Tibial artery (tissue), 4 donors: ENCODE data around the gene OLFML2A.

ENCODE experiments used
- DNase-seq, 2 donors: peaks; one replicate each; pipeline ENCODE4 v3.0.0-alpha.2; 2019
- H3K27ac ChIP-seq, 2 donors: fragments of 200-600 bp; sonication (generic) in 1 of 2; 1 replicate in 1 of 2; 2 replicates in 1 of 2; pipeline ENCODE4 v1.5.1; 2018 to 2019; ENCODE audit warnings: mild to moderate bottlenecking in 1 of 2
- H3K27me3 ChIP-seq, 2 donors: fragments of 200-600 bp; sonication (generic) in 1 of 2; one replicate each; pipeline versions ENCODE4 v1.5.1 to v1.6.0; 2016 to 2019
- H3K36me3 ChIP-seq, 3 donors: fragments of 200-600 bp; sonication (generic) in 2 of 3; one replicate each; pipeline ENCODE4 v1.5.1; 2016 to 2019; ENCODE audit warnings: mild to moderate bottlenecking in 2 of 3
- H3K4me1 ChIP-seq, 4 donors: fragments of 200-600 bp; sonication (generic) in 2 of 4; 1 replicate in 3 of 4; 2 replicates in 1 of 4; pipeline ENCODE4 v1.5.1; 2016 to 2019
- H3K4me3 ChIP-seq, 2 donors: fragments of 200-600 bp; sonication (generic) in 1 of 2; 1 replicate in 1 of 2; 2 replicates in 1 of 2; pipeline ENCODE4 v1.5.1; 2018 to 2019; ENCODE audit warnings: mild to moderate bottlenecking in 2 of 2
- H3K9me3 ChIP-seq, 3 donors: fragments of 200-600 bp; sonication (generic) in 1 of 3; one replicate each; pipeline ENCODE4 v1.5.1; 2016 to 2019
- CTCF ChIP-seq, 2 experiments: fragments of 200-600 bp in 1 of 2; fragments of 450-650 bp in 1 of 2; IDR thresholded peaks; one replicate each; pipeline ENCODE4 v1.5.1; 2017 to 2019; ENCODE audit warnings: antibody characterized with exemption in 2 of 2, mild to moderate bottlenecking in 1 of 2, moderate library complexity in 1 of 2
- intact Hi-C: fragments of 100-400 bp; cut with DNase I; formaldehyde crosslinking; loops from one replicate; pipeline ENCODE4 v1.15.0; 2023; ENCODE audit warnings: low total_unique reads

The OLFML2A gene

GRCh38 chr9:124766815-124767554, 9.9 kb upstream of the OLFML2A start:
- no peak overlapping the region for H3K4me3 ChIP-seq
- DNase-seq = no peak
- H3K36me3 ChIP-seq = no peaks in the 10 kb centered on the region
- H3K27ac ChIP-seq = no peak overlapping the region
- H3K4me1 ChIP-seq = peaks cover 0 to 20% (median 18%) of the 10 kb centered on the region in 4 donors
- peaks cover 0 to 70% of the 10 kb centered on the region in 2 donors for H3K27me3 ChIP-seq
- intact Hi-C loops = no loop called here
- TF ChIP-seq CTCF (IDR thresholded peaks at IDR 0.05) = no peak
- no peaks in the 10 kb centered on the region for H3K9me3 ChIP-seq

GRCh38 chr9:124767821-124768220, 9.1 kb upstream of the OLFML2A start:
- intact Hi-C loops = no loop called here
- H3K4me1 ChIP-seq = peaks cover 0 to 25% (median 20%) of the 10 kb centered on the region in 4 donors

GRCh38 chr9:124768334-124768733, 8.6 kb upstream of the OLFML2A start:
- Histone ChIP-seq H3K27me3 (peaks cover 0 to 58% of the 10 kb centered on the region in 2 donors), H3K36me3 (no peaks in the 10 kb centered on the region), H3K4me1 (peaks cover 0 to 25% (median 20%) of the 10 kb centered on the region in 4 donors), H3K27ac (no peak overlapping the region), H3K4me3 (no peak overlapping the region), H3K9me3 (no peaks in the 10 kb centered on the region)
- TF ChIP-seq CTCF (IDR thresholded peaks at IDR 0.05) = no peak
- DNase-seq = no peak
- intact Hi-C loops = no loop called here

More at GRCh38 chr9:124767821-124768220, 9.1 kb upstream of the OLFML2A start:
- no peak overlapping the region for H3K27ac ChIP-seq
- no peak for TF ChIP-seq CTCF (IDR thresholded peaks at IDR 0.05)
- no peak overlapping the region for H3K4me3 ChIP-seq
- no peaks in the 10 kb centered on the region for H3K36me3 ChIP-seq
- DNase-seq = no peak
- no peaks in the 10 kb centered on the region for H3K9me3 ChIP-seq
- peaks cover 0 to 63% of the 10 kb centered on the region in 2 donors for H3K27me3 ChIP-seq

- Histone ChIP-seq H3K27ac (no peak overlapping the region), H3K27me3 (peaks cover 0 to 56% of the 10 kb centered on the region in 2 donors), H3K36me3 (no peaks in the 10 kb centered on the region), H3K4me1 (peaks cover 0 to 25% (median 20%) of the 10 kb centered on the region in 4 donors), H3K9me3 (no peaks in the 10 kb centered on the region), H3K4me3 (peak overlapping the region in 1 of 2 donors; percentile 92)
- no peak for DNase-seq
- no peak for TF ChIP-seq CTCF (IDR thresholded peaks at IDR 0.05)
- intact Hi-C loops = no loop called here
Measured at GRCh38 chr9:124768750-124769548, 8.0 kb upstream of the OLFML2A start.

- H3K27ac ChIP-seq = no peak overlapping the region
Measured at GRCh38 chr9:124769549-124770358, 7.2 kb upstream of the OLFML2A start.

More at GRCh38 chr9:124769549-124770358, 7.2 kb upstream of the OLFML2A start:
- no peaks in the 10 kb centered on the region for H3K36me3 ChIP-seq
- no peaks in the 10 kb centered on the region for H3K9me3 ChIP-seq
- TF ChIP-seq CTCF (IDR thresholded peaks at IDR 0.05) = no peak
- intact Hi-C loops = loop anchor here (5.0 kb wide), 2 partner anchors 352 to 603 kb away; partner anchors contain the start of gene PSMB7
- H3K4me3 ChIP-seq = peak overlapping the region; percentile 90 to 92
- peaks cover 0 to 25% (median 20%) of the 10 kb centered on the region in 4 donors for H3K4me1 ChIP-seq
- DNase-seq = no peak
- peaks cover 0 to 53% of the 10 kb centered on the region in 2 donors for H3K27me3 ChIP-seq
